GM12872 (cell line): ENCODE results near the gene TPRG1L.

Experiments
- CTCF ChIP-seq: IDR thresholded peaks from 3 replicates; pipeline ENCODE4 v1.5.1; 2011; ENCODE audit warnings: low read depth, mild to moderate bottlenecking, low read length, moderate library complexity; ENCODE audit not compliant: insufficient read depth

Gene TPRG1L

DNA sequence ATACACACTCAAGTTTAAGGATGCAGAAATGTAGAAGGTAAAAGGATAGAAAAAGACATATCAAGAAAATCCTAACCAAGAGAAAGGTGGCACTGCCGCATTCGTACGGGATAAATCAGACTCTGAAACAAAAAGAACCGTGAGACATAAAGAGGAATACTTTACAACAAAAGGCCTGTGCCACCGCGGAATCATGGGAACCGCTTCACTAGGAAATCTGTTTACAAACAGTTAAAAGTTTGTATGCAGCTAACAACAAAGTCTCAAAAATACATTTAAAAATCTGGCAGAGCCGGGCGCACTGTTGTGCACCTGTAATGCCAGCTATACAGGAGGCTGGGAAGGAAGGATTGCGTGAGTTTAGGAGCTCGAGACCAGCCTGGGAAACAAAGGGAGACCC, 17.0 kb downstream of the TPRG1L start:
- TF ChIP-seq CTCF = no peak

GRCh38 chr1:3642919-3643675, 18.3 kb downstream of the TPRG1L start:
- TF ChIP-seq CTCF = no peak

GRCh38 chr1:3644273-3644672, 19.5 kb downstream of the TPRG1L start:
- no peak for TF ChIP-seq CTCF

GRCh38 chr1:3645247-3645646, 20.4 kb downstream of the TPRG1L start:
- TF ChIP-seq CTCF = no peak

DNA sequence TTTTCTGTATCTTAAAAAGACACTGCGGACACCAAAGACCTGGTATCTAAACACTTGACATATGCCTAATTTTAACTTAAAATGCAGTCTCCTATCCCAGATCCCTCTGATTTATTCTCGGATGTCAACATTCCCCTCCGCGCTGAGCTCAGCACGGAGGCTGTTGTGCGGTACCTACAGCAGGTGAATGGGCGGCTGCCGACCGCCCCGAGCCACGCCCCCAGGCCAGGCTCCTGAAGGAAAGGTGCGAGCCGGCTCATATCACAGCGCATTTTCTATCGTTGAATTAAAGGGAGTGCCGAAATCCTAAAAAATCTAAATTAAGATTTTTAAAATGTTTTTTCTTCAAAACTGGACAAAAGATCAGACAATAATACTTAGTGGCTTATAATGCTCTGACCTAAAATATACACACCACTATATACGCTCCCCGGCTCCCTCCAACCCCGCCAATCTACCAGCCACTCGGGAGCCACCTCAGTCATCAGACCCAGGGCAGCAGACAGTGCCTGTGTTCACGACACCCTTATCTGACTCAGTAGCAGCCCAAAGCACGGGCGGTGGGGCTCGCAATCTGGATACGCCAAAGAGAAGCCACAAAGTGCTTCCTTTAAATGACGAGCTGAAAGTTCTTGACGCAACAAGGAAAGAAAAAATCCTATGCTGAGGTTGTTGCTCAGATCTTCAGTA, 21.0 kb downstream of the TPRG1L start:
- TF ChIP-seq CTCF = no peak

- TF ChIP-seq CTCF = no peak
Observed at GRCh38 chr1:3646596-3646995, 21.8 kb downstream of the TPRG1L start.

DNA sequence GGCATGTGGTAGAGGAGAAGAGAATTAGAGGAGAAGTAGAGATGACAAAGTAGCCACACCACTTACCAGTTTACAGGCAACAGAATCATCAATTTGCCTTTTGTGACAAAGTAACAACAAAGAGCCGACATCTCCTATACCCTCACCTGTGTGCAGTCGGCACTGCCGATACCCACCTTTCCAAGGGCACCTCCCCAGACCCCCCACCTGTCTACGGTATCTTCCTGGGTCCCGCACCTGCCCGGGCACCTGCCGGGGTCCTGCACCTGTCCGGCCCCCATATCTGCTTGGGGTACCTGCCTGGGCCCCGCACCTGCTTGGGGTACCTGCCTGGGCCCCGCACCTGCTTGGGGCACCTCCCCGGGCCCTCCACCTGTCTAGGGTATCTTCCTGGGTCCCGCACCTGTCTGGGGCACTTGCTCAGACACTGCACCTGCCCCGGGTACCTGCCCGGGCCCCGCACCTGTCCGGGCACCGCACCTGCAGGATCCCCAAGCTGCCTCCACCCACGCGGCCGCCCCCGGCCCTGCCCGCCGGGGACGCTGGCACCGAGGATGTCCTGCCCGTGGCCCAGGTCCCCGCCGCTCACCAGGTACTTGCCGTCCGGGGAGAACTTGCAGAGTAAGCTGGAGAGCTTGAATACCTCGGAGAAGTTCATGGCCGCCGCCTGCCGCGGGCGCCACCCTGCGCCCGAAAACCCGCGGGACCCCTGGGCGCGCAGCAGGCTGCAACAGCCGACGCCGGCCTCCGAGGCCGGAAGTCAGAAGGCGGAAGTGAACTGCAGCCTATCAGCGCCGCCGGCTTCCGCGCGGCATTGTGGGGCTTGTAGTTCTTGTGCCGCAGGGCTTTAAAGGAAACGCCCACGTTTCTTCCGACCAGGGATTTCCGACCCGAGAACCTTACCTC, 24.8 kb downstream of the TPRG1L start, which contains the start of gene WRAP73:
WRAP73 (minus strand) TSS at position 762 of the 906 bp plus-strand sequence; CDS start at position 658, 104 bp downstream.
- peak; percentile 43 for TF ChIP-seq CTCF
